ENCODE measurements around the gene GOLGB1.
"Not testable (repeated sequence)": the region's sequence is repeated elsewhere in the genome, so short reads cannot be mapped to it uniquely, and the experiment has no call there.

Gene GOLGB1

DNA sequence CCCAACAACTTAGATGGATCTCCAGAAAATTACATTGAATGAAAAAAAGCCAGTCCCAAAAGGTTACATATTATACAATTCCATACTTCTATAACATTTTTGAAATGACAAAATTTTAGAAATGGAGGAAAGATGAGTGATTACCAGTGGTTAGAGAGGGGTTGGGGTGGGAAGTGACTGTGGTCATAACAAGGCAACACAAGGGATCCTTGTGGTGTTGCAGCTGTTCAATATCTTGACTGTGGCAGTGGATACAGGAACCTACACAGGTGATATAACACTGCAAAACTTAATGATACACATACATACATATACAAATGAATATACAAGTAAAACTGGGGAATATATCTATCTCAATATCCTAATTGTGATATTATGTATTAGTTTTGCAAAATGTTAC lies 9.6 kb downstream of the GOLGB1 start:
- DNase-seq = no peak

DNA sequence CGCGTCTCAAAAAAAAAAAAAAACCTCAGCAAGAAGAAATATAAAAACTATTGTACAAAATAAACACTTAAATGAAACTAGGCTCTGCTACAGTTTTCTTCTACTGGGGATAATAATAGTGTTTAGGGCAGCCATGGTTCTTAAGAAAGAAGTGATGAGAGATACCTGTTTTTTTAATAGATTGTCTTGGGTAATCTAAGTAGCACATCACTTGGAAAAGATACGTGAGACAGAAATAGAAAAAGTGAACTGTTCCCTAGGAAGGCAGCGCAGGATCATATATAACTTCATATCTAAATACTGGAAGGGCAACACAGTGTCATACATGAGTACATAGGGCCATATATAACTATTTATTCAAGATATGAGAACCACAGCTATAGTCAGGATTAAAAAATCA lies 11.9 kb downstream of the GOLGB1 start:
- DNase-seq = no peak

DNA sequence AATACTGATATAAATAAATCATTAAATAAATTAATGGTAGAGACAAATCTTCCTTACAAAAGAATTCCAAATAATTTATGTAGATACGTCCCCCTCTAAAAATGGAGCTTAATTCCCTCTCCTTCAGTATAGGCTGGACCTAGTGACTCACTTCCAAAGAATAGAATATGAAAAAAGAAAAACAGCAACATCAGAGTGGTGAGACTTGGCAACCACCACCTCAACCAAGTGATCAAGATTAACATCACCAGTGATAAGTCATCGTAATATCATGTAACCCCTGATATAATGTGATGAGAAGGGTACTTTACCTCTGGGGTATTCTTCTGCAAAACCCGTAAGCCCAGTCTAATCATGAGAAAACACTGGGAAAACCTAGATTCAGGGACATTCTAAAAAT lies 13.4 kb downstream of the GOLGB1 start:
- no peak for DNase-seq

DNA sequence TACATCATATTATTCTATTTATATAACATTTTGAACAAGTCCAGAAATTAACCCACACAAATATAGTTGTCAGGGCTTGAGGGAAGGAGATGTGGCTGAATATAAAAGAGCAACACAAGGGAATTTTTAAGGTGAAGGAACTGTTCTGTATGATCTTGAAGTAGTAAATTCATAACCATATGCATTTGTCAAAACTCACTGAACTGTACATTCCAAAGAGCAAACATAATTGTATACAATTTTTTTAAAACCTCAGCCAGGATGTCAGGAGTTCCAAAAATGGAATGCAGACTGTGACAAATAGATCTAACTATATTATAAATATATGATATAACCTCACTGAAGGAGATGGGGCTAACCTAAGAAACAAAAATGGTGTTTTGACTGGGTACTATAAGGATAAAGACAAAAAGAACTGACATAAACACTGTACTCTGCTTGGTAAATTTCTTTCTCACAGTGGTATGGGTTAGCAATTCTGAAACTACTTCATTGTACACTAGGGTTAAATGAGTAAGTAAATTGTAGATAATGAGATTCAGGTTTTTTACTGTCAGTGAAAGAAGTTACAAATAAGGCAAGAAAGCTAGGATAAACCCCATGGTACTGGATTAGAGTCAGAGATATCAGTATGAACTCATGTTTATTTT lies 14.4 kb downstream of the GOLGB1 start:
- DNase-seq = no peak

DNA sequence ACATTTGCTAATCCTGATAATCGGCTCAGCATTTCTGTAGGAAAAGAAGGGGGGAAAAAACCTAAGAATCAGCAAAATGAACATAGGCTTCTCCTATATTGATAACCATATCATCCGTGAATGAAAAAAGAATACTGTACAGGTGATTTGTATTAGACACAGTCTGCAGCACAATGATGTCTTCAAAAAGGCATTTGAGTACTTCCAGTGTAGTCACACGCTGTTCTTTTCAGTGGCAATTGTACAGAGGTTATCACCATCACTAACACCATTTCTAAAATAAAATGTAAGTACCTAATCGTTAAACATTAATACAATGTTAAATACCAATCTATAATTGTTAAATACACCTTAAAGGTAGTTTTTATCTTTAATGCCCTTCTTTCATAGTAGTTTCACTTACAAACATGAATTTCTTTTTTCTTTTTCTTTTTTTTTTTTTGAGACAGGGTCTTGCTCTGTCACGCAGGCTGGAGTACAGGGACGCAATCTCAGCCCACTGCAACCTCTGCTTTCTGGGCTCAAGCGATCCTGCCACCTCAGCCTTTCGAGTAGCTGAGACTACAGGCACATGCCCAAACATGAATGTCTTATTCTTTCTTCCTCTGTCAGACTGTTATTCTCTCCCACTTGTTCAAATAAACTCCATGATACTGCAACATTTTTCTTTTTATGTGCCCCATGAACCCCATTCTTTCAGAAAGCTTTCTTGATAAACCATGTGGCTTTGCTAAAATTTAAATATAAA lies 18.4 kb downstream of the GOLGB1 start:
- DNase-seq = no peak

DNA sequence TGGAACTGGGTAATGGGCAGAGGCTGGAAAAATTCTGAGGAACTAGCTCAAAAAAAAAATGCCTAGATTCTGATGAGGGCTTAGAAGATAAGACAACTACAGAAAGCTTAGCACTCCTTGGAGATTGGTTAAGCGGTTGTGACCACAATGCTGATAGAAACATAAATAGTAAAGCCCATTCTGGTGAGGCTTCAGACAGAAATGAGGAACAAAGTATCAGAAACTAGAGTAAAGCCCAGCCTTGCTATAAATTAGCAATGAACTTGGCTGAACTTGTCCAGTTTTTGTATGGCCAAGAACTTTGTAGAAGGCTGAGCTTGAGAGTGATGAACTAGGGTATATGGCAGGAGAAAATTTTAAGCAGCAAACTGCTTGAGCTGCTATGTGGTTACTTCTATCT lies 25.4 kb downstream of the GOLGB1 start:
- no peak for DNase-seq

DNA sequence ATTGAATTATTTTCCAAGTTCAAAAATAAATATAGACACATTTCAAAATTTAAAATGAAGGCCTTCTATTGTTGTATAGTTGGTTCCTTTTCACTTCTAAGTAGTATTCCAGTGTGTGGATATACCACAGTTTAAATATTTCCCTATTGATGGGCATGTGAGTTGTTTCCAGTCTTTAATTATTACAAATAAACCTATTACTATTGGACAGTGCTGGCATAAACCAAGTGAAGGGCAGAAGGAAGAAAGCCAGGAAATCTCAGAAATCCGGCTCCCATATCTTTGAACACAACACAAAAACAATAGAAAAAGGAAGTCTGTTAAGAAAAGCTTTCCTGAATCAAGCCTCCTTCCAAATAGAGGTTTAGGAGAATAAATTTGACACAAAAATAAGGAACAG lies 26.1 kb downstream of the GOLGB1 start:
- DNase-seq = no peak

DNA sequence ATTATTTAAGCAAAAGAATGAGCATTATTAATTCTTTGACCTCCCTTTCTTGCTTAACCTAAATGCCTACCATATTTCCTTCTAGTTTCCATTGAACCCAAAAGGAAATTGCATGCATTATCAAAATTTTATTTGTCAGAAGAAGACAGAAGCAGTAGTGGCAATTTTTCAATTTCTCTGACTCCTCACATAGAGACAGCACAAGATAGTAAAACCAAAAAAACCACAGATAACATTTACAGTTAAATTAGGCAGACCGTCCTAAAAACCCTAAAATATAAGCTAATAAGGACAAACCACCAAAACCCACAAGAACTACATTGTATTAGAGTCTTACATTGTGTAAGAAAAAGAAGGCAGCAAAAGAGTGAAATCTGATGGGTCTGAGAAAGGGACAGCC lies 27.1 kb downstream of the GOLGB1 start:
- no peak for DNase-seq

DNA sequence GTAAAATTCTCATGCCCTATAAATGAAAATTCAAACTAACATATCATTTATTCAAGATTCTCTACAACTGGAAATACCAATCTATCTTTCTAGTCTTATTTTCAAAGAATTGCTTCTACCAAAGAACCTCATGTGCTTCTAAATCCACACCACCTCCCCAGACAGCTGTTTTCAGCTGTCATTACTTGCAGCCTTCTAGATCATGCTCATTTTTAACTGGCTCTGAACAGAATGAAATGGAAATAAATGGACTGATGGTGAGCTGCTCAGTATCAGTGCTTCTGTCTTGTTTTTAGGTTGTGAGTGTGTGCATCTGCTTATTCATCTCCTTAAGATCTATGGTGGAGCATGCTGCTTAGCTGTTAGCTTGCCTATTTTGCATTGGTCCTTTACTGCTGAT lies 29.4 kb downstream of the GOLGB1 start:
- no peak for DNase-seq

DNA sequence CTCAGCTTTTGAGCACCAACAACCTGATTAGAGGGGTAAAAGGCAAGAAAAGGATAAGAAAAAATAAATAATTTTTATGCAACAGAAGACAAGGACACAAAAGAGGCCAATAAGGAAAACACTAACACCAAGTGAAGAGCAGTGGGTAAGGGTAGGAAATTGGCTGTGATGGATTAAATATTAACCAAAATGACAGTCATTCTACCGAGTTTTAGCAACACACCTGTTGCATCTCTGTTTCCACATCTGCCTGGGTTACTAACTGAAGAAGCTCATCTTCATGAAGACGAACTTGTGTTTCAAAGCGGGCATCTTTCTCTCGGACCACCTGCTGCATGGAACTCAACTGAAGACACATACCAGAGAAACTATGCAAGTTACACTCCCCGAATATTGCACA lies 30.1 kb downstream of the GOLGB1 start:
- no peak for DNase-seq

DNA sequence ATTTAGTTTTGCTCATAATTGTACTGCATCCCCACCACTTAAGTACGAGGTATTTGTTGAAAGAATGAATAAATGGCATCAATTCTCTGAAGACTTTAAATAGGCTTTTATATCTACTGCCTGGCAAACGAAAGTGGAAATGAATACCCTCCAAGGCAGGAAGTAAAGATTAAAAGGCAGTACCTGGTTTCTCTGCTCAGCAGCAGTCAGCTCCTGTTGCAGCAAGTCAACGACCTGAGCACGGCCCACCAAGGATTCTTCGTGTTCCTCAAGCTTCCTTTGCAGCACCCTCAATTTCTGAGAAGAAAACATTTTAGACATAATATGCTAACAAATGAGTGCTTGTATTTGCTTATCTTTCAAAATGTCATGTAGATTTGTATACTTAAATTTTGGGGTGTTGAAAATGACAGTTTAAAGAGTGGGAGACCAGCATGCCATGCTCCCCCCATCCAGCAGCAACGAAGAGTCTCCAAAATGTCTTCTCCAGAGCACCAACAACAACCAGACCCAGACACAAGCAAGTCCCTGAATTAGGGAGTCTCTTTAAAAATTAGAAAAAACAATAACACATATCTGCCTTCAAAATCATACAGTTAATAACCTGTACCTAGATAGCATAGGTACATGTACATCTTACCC lies 31.2 kb downstream of the GOLGB1 start:
- DNase-seq = no peak

DNA sequence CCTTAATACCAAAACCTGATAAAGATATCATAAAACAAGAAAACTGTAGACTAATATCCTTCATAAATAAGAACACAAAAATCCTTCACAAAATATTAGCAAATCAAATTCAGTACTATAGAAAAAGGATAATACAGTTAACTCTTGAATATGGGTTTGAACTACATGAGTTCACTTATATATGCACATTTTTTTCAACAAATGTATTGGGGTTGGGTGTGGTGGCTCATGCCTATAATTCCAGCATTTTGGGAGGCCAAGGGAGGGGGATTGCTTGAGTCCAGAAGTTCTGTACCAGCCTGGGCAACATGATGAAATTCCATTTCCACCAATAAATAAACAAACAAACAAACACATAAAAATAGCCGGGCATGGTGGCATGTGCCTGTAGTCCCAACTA lies 39.2 kb downstream of the GOLGB1 start:
- DNase-seq = no peak

DNA sequence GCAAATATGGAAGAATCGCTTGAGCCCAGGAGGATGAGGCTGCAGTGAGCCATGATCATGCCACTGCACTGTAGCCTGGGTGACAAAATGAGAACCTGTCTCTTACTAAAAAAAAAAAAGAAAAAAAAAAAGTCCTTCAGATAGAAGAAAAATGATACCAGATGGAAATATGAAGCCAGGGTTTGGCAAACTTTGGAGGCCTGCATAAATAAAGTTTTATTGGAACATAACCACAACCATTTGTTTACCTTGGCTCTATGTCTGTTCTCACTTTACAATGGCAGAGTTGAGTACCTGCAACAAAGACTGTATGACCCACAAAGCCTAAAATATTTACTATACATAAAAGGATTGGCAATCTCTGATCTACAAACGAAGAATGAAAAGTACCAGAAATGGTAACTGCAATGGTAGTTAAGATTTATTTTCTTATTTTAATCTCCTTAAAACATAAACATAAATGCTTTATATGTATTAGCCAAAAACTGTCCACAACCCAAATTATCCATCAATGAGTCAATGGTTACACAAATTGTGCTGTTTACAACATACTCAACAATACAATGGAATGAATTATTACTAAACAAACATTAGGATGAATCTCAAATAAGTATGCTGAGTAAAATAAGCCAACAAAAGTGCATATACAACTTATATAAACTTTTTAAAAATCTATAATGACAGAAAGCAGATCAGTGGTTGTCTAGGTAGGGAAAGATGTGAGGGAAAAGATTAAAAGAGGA lies 41.8 kb downstream of the GOLGB1 start:
- no peak for DNase-seq

DNA sequence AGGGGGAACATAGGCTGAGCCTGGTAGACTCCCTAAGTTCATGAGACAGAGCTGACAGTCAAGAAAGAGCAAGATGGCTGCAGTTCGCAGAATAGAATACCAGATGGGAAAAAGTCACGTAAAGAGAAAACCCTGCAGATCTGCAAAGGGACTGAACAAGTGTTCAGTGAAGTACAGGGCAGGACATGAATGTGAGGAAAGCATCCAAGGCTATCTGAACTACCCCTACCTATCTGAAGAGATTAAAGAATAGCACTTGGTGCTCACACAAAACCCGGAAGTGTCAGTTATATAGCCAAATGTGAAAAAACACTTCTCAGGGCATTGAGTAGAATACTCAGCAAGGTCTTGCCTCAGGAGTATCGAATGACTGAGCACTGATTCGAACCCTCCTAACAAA lies 44.0 kb downstream of the GOLGB1 start:
- no peak for DNase-seq

DNA sequence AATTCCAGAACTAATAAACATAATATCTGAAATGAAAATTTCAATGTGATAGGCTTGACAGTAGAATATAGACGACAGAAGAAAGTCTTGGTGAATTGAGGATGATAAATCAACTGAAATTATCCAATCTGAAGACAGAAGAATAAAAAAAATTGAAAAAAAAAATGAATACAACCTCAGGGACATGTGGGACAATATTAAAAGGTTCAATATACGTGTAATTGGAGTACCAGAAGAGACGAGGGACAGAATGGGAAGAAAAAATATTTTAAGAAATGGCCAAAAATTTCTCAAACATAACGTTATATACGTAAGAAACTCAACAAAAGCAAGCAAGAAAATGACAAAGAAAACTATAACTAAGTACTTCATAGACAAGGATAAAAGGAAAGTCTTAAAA lies 45.6 kb downstream of the GOLGB1 start:
- DNase-seq = no peak

DNA sequence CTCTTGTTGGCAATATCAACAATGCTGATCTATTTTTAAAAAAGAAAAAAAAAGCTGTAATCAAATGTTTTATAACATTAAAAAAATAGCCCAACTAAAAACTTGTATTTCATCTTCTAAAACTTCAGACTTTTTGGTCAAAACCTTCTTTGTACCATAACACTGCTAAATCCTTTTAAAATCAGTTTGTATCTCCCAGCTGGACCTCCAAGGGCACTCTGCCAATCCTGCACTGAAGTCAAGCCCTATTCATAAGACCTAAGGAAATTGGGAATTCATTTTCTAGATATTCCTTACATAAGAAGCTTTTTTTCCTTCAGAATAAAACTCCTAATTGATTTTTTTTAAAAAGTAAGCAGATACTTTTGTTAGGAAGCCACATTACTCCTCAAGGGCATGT lies 50.6 kb downstream of the GOLGB1 start:
- DNase-seq = peak; percentile 33

DNA sequence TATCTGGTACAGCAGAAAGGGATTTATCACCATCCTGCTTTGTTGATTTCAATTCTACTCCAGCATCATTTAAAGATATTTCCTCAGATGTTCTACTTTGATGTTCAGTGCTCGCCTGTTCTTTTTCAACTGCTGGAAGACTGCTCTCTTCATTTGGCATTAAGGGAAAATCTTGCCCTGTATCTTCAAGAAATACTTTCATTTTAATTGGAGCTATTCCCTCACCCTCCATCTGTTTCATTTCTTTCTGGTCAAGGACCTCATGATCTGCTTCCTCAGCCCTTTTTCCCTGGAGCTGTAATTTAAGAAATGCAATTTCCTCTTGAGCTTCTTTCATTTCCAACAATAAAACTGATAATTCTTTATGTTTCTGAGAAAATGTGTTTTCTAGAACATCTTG lies 51.1 kb downstream of the GOLGB1 start:
- no peak for DNase-seq

DNA sequence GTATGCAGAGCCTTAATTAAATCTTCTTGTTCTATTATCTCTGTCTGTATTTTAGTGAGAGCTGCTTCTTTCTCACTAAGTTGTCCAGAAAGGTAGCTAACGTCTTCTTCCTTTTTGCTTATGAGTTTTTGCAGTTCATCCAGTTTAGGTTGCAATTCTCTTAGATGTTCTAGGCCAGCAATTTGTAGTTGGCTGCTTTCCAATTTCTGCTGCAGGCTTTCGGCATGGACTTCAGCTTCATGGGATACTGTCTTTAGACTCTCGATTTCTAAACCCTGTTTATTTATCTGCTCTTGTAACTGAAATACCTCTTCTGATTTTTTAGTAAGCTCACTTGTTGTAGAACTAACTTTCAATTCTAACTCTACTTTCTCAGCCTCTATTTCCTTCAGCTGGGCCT lies 53.4 kb downstream of the GOLGB1 start:
- no peak for DNase-seq

DNA sequence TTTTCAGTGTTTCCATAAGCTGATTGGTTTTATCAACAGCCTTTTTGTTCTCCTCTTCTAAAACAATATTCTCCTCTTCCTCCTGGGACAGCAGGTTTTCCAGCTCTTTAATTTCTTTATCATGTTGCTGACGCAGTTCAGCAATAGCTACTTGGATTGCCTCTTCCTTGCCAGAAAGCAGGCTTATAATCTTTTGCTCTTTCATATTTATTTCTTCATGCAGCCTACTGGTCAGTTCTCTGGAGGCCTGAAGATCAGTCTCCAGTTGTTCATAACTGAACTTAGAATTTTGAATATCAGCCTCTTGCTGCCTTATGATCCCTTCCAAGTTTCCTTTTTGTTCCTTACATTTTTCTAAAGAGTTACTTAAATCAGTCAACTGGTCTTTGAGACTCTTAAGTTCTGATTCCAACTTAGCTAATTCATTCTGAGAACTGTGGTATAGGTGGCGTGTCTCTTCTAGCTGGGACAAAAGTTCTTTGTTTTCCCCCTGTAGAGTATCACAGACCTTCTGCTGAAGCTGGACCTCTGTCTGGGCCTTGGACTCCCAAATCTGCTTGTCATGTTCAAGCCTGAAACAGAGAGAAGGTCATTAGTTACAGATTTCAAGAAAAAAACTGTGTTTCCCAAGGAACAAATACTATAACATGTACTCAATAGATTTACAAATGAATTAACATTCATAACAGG lies 57.4 kb downstream of the GOLGB1 start:
- DNase-seq = no peak

DNA sequence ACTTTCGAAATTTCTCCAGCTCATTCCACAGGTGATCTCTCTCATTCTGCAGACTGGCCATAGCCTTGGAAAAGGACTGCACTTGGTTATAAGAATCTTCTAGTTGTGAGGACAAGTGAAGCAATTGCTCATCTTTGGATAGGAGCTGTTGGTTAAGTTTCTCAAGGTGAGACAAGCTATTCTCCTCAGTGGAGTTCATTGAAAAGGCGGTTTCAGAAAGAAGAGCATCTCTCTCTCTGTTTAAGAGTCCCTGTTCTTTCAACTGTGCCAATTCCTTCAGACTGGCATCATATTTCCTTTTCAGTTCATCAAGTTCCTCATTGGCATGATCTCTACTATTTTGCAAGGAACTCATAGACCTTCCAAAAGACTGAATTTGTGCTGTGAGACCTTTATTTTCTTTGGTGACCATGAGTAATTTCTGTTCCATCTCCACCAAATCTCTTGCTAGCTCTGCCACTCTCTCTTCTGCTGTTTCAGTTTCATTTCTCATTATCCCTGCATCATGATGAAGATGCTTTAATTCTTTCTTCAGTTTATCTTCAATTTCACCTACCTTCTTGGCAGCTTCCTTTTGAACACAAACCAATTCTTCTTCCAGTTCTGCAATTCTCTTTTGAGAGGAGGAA lies 58.6 kb downstream of the GOLGB1 start:
- no peak for DNase-seq

DNA sequence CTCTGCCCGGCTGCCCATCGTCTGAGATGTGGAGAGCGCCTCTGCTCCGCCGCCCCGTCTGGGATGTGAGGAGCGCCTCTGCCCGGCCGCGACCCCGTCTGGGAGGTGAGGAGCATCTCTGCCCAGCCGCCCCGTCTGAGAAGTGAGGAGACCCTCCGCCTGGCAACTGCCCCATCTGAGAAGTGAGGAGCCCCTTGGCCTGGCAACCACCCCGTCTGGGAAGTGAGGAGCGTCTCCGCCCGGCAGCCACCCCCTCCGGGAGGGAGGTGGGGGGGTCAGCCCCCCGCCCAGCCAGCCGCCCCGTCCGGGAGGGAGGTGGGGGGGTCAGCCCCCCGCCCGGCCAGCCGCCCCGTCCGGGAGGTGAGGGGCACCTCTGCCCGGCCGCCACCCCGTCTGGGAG lies 60.8 kb downstream of the GOLGB1 start:
- DNase-seq = not testable (repeated sequence)

DNA sequence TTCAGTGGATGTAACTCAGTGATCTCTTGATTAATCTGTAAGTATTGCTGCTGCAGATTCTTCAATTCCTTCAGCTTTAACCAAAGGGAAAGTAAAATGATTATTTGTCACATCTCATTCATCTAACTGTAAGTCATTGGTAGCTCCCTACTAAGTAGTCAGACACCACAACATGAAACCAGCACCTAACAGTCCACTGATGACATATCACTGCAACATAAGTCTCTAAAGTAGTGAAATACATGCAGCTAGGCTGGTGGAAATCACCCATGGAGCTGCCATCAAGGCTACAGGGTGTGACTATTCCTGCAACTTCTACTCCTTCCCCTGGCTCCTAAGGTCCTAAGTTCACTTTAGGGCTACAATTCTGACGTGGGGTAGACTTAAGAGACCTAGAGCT lies 67.7 kb downstream of the GOLGB1 start:
- DNase-seq = no peak

DNA sequence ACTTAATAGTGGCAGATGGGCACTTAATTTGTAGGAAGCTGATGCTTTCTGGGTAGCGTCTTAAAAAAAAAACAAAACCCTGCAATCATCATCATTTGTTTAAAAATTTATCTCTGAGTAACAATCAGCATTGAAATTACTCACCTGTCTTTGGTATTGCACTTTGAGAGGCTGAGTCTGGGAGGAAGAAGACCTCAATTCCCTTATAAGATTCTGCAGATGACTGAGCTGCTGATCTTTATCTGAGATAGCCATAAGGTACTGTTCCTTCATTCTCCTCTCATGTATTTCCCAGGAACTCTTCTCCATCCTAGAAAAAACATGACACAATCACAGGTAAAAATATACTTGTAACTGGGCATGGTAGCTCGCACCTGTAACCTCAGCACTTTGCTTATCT lies 72.4 kb downstream of the GOLGB1 start:
- no peak for DNase-seq
